Stimulated activated CD8-positive, alpha-beta memory T cell treated with anti-CD3 and anti-CD28 coated beads, Interleukin-12 subunit alpha, Interleukin-12 subunit beta, amount 100 ng/mL, for 24 hours (primary cell): ENCODE data around the gene ATXN10.
"Not testable (repeated sequence)": the region's sequence is repeated elsewhere in the genome, so short reads cannot be mapped to it uniquely, and the experiment has no call there.

Experiments used
- DNase-seq: peaks from one replicate; pipeline ENCODE4 v3.0.0-alpha.2; 2020; ENCODE audit errors: extremely low read depth

The ATXN10 gene

DNA sequence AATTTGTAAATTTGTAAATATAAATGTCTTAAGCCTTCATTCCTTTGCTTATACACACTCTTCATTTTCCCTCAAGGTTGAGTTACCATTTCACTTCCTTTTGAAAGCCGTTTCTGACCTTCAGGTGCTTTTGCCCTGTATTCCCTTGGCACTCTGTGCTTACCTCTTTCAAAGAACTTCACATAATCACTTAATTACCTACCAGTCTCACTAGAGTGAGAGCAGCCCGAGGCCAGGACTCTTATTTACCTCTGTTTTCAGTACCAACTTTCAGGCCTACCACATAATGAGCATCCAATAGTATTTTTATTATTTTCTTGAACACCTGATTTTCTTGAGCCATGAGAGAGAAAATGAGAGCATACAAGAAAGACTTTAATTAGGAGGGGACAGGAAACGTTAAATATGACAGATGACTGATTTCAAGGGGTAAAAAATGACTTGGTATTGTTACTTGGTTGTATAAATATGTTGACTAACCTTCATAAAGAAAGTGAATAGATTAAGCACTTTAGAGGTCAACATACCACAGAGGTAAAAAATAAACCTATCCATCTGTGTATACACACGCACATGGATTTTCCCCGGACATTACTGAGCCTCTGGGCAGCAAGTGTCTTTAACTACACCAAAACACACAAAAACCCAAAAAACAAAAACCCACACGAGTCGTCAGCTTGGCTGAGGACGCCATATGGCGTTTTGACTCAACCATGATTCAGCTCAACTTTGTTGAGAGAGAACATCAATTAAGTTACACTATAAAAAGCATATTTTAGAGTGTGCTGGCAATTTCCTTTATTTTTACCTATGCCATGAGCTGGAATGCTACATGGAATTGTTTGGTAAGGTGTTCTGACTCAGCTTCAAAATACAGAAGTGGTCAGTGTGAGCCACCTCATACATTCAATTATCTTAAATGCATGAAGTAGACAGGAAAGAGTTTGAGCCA lies 7.6 kb downstream of the ATXN10 start:
- no peak for DNase-seq

DNA sequence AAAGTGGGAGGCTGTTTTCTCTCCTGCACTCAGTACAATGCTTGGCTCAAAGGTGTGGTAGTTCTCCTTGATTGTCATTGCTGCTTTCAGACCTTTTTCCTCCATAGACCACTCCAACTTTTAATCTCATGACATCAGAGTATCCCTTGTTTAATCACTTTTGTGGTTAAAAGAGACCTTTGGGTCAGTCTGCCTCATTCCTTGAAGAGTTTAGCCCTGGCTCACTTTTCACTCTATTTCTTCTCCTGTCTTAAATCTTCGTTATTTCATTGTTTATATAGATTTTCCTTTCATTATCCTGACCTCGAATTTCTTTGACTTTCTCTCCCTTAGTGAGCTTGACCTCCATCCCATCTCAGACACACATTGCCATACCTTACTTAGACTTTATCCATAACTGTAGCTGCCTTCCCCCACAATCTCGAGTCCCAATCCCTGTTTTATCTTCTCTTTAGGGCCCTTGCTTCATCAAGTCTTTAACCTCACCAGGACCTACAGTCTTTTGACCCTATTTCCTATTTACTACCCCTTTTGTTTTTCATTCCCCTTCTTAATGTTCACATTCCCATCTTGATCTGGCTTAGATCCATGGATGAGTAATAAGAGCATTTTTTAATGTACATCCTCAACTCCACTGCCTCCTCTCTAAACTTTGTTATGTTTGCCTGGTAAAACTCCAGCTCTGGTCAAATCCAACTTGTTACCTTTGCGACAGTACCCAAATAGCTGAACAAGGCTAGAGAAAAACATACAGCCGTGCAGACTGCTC lies 9.5 kb downstream of the ATXN10 start:
- no peak for DNase-seq

DNA sequence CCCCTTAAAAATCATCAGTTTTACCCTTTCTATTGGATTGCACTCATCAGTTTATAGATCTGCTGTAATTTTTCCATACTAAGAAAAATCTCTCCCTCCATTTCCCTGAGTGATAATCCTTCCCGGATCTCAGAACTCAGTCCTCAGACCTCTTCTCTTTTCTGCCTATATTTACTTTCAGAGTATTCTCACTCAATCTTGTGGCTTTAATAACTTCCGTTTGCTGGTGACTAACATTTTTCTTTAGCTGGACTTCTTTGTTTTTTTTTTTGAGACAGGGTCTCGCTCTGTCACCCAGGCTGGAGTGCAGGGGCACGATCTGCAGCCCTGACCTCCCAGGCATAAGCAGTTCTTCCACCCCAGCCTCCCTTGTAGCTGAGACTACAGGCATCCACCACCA lies 10.4 kb downstream of the ATXN10 start:
- DNase-seq: no peak

DNA sequence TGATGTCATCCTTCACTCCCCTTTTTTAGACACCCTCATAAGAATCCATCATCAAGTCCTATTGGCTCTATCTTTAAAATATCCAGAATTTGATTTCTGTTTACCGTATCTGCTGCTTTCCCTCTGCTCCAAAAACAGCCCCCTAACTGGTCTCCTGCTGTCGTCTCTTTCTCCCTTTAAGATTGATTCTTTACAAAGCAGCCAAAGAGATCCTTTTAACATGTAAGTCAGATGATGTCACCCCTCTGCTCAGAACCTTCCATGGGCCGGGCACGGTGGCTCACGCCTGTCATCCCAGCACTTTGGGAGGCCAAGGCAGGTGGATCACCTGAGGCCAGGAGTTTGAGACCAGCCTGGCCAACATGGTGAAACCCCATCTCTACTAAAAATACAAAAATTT lies 11.1 kb downstream of the ATXN10 start:
- DNase-seq: not testable (repeated sequence)

DNA sequence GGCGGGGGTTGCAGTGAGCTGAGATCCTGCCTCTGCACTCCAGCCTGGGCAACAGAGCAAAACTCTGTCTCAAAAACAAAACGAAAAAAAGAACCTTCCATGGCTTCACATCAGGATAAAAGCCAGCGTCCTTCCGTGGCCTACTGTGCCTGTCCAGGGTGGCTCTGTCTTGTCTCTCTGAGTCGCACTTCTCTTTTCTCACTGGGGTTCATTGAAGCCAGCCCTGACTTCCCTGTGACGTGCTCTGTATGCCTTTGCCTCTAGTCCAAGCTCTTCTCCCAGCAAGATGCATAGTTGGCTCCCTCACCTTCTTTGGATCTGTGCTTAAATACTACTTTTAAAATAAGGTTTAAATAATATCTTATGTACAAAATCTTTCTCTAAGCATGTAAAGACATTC lies 11.6 kb downstream of the ATXN10 start:
- DNase-seq: no peak

DNA sequence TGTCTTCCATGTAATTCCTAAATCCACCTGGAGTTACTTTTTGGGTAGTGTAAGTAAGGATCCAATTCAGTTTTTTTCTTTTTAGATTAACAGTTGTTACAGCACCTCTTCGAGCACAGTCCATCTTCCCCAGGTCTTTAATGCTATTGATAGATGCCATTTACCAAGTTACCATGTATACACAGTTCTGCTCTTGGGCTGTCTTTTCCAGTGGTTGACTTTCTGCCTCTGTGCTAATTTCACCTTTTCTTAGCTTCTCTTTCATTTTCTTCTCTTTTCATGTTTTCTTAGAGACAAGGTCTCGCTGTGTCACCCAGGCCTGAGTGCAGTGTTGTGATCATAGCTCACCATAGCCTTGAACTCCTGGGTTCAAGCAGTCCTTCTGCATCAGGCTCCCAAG lies 12.0 kb downstream of the ATXN10 start:
- no peak for DNase-seq

DNA sequence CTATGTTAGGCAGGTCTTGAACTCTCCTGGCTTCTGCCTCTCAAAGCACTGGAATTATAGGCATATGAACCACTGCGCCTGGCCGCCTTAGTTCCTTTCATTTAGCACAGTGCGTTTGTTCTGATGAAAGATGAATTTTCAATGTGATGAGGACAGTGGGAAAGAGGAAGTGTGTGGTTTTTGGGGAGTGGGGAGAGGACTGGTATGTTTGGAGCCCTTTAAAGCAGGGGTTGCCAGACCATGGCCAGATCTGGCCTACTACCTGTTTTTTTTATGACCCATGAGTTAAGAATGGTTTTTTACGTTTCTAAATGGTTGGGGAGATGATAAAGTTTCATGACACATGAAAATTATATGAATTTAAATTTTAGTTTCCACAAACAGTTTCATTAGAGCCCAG lies 12.5 kb downstream of the ATXN10 start:
- no peak for DNase-seq

DNA sequence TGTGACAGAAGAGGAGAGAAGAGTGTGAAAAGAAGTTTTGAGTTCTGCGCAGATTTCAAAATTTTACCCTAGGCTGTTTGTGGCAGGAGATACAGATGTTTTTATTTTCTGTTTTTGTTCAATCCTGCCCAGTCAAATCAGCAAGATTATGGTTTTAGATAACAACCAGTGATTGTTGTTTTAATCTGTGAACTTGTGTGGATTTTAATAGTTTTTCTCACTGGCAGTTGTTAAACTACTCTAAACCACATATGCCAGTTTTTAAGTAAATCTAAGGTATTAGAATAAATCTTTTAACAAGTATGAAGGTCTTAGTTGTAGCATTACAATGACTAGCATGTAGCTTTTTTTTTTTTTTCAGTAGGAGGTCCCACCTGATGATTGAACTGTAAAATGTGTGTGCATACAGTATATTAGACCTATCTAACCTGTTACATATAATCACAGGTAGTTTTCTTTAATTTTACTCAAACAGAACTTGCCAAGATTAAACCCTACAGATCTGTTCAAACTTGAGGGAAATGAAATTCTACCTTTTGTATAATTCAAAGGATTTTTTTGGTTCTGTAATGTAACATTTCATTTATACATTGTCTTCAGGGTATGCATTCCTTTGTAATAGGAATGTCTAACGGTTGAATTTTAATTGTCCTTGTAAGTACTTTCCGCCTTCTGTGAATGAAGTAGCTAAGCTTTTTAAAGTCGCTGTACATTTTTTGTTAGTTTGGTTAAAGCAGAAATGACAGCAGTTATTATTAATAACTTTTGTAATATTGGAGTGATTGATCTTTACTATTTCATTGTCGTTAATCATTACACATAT lies 13.3 kb downstream of the ATXN10 start:
- no peak for DNase-seq

DNA sequence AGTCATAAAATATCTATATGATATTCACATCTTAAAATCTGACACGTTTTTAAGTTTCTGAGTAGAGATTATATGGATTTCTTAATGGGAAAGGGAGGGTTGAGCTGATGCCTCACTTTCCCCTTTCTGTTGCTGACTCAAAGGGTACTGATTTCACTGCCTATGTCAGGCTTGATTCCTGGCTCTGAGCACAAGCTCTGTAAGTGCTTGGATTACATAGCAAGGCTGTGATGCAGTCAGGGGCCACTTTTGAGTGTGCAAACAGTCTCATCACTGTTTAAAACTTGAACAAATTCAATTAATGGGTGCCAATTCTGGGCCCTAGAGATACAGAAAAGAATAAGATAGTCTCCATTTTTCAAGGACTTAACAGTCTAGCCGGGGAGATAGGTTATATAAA lies 14.4 kb downstream of the ATXN10 start:
- no peak for DNase-seq

DNA sequence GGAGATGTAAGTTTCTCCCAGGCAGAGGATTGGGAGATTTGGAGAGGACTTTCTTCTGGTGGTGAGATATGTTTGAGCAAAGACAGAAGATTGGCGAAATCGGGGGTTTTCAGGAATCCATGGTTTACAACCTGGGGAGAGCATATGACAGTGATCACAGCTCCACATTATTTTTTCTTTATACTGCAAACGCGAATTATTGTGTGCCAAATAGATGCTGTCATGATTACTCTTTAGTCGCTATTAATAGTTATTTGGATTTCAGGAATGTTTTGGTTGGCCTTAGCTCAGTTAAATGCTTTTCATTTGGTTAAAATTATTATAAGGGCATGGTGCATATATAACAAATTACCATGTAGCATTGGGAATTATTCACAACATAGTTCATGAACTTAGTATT lies 15.2 kb downstream of the ATXN10 start:
- no peak for DNase-seq

DNA sequence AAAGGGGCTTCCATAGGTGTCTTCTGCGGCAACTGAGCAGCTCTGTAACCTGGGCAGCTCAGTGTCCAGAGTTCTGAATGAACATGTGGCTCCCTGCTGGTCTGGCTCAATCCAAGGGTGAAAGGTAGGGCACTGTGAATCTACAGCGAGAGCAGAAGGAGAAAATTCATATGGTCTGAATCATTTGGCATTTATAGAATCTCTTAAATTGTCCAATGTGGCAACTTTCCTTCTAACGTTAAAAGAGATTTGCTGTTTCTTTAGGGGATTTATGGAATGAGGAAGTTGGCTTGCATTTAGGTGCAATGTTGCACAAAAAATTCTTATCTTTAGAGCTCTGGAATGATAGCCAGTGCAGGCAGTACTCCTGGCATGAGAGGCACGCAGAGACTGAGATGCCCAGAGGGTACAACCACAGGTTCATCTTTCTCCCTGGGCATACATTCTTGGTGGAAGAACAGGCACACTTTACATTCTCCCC lies 17.0 kb downstream of the ATXN10 start:
- no peak for DNase-seq

DNA sequence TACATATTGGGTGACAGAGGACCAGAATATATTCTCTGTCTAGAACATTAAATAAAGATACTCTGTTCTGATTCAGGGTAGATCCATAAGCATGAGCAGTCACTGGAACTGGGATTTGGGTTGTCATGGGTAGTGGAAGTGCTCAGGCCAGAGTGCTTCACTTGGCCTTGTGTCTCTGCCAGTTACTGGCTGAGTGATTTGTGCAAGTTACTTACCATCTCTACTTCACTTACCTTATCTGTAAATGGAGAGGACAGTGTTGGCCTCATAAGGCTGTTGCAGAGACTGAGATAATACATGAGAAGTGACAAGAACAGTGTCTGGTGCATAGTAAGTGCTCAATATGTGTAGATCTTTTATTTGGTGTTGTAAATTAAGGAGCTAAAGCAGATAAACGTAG lies 17.6 kb downstream of the ATXN10 start:
- DNase-seq: no peak

DNA sequence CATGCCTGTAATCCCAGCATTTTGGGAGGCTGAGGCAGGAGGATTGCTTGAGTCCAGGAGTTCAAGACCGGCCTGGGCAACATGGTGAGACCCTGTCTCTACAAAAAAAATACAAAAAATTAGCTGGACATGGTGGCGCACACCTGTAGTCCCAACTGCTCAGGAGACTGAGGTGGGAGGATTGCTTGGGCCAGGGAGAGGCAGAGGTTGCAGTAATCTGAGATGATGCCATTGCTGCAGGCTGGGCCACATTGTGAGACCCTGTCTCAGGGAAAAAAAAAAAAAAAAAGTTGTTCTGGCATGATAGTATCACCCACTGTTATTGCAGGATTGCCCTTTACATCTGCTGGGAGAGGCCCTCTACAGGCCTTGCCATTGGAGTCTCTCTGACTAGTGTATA lies 18.4 kb downstream of the ATXN10 start:
- DNase-seq: no peak

DNA sequence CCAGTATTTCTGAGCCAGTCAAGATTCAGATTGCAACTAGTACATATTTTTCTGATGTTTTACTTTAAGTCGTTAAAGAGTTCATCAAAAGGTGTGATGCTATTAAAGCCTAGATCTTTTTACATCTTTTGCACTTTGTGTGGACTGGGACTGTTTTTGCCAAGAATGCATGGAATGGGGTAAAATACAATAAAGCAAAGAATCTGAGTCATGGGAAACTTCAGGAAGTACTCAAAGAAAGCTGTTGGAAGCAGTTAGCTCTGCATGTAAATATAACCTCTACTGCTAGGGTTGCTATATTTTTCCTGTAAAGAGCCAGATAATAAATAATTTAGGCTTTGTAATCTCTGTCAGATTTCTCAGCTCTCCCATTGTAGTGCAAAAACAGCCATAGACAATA lies 20.9 kb downstream of the ATXN10 start:
- DNase-seq: no peak

DNA sequence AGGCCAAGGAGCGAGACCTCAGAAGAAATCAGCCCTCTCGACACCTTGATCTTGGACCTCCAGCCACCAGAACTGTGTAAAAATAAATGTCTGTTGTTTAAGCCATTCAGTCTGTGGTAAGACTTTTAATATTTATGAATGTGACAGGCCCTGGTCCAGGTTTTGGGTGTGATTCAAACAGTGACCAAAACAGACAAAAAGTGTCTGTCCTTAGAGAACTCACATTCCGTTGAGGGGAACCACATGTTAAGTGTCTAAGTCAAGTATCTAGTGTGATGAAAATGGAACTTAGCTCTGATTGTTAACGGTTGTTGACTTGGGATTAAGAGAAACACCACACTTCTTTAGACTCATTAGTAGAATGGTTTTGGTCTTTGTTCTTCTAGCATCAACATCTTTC lies 22.2 kb downstream of the ATXN10 start:
- no peak for DNase-seq

DNA sequence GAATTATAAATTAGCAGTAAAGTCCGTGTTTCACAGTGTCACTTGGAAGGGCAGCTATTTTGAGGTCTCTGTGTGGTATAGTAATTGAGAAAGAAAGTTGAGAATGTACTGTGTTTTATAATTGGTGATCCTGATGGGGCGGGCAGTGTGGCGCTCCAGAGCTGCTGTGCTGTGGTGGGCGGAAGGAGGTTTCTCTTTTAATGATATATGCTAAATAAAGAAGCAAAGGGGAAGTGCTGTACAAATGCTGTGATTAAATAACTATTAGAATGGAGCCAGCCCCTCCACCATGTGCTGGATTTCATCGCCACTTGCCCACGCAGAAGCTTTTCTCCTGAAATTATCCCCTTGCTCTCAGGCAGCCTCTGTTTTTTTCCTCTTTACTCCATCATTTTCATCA lies 24.6 kb downstream of the ATXN10 start:
- DNase-seq: no peak

DNA sequence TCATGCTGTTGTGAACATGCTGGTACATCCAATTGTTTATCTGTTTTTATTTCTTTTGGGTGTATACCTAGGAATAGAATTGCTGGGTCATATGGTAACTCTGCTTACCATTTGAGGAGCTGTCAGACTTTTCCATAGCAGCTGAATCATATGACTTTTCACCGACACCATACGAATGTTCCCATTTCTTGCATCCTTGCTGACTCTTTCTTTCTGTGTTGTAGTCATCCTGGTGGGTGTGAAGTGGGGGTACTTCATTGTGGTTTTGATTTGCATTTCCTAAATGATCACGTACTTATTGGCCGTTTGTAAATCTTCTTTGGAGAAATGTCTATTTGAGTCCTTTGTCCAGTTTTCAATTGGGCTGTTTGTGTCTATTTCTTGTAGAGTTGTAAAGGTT lies 26.5 kb downstream of the ATXN10 start:
- no peak for DNase-seq

DNA sequence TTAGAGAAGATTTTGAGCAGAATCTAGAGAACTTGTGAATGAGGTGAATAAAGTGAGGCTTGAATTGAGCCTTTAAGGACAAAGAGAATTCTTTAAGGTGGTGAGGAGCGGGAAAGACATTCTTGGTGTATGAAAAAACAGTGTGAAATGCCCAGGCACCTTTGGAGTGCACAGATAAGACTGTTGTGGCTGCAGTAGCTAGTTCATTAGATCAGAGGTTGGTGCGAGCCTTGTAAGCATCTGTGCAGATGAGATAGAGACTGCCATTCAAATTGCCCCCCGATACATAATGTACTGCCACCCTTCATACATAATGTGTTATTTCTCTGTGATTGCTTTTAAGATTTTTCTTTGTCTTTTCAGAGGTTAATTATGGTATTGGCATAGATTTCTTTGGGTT lies 31.3 kb downstream of the ATXN10 start:
- DNase-seq: no peak

DNA sequence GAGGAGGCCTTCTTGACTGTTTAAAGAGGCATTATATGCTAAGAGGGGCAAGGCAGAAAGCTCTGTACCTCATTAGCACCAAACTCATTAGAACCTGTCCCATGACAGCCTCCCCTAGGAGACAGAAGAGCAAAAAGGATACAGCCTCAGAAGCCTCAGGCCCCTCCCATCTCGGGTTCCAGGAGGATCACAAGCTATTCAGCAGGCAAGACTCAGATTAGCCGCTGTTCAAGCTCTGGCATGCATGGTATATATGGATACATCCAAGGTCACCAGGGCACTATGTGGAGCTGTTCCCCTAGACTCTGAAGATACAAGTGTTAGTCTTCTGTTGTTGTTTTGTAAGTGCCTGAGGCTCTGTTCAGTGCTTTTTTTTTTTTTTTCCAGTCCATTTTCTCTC lies 32.1 kb downstream of the ATXN10 start:
- no peak for DNase-seq

DNA sequence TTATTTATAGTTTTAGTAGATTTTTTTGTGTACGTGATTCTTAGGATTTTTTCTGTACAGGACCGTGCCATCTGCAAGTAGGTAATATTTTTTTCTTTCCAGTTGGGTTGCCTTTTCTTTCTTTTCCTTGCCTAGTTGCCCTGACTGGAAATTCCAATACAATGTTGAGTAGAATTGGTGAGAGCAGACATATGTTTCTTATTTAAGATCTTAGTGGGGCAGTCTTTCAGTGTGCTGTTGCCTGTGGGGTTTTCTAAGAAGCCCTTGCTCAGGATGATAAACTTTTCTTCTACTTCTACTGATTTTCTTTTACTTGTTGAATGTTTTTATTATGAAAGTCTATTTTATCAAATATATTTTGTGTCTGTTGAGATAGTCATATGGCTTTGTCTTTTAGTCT lies 33.0 kb downstream of the ATXN10 start:
- no peak for DNase-seq

DNA sequence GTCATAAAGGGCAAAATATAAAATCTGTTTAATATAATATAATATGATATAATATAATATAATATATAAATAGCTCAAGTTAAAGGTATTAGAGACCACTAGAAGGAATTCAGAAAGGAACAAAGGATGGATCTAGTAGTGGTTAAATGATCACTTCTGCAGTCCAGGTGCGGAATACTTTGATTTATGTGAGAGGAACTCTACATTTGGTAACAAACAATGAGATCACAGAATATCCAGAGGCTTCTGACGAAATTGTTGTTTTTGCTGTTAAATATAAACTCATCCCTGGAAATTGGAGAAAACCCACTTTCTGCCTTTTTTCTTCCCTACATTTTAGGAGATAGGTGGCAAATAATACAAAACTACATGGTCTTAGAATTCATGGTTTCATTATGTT lies 36.0 kb downstream of the ATXN10 start:
- DNase-seq: no peak

DNA sequence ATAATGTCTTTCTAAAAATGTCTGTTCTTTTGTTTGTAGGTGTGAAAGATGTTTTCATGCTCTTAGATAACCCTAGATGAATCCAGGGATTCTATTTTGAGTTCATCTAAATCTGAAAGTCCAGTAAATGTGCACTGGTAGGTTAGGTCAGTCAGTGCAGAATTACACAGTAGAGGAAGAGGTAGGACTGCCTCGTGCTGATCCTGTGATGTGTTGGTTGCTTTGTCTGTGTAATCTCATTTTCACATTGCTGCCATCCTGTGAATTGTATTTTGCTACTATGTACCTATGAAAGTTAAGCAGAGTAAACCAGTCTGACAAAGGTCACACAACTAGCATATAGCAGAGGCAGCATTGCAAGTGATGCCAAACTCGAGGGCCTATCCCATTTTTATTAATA lies 36.5 kb downstream of the ATXN10 start:
- DNase-seq: no peak
